C4-2B (cell line): ENCODE data around the gene MBOAT2.

Experiments
- CTCF ChIP-seq: fragments of 450-650 bp; conservative IDR thresholded peaks from 2 replicates; pipeline ENCODE4 v1.5.1; 2017; ENCODE audit warnings: mild to moderate bottlenecking
- ZFX ChIP-seq: fragments of 450-650 bp; IDR thresholded peaks from 2 replicates; pipeline ENCODE4 v1.6.1; 2017

GRCh38 chr2:8850845-8851487 is 152.5 kb downstream of the MBOAT2 start:
- TF ChIP-seq CTCF (no peak), ZFX (no peak)
